Kidney (tissue), 14 donors: ENCODE results near the gene CHN2. TPM values are rescaled to one million over a fixed set of nuclear protein-coding genes. Genes with fewer than 3 reads are reported as not detected.

ENCODE experiments used
- DNase-seq, 5 donors: peaks; one replicate each; pipeline ENCODE4 v3.0.0-alpha.2; 2013 to 2020
- FAIRE-seq: peaks from 2 replicates; lab custom pipeline; 2012; peaks lifted over from hg19 to GRCh38; lab: Jason Lieb, UNC
- H3K27ac ChIP-seq, 2 donors: one replicate each; pipeline ENCODE4 v1.7.0; 2013; ENCODE audit warnings: low read depth in 2 of 2, low read length in 2 of 2, inconsistent platforms in 1 of 2
- H3K27me3 ChIP-seq: one replicate; pipeline ENCODE4 v1.7.1; 2013; ENCODE audit warnings: low read length, inconsistent platforms; ENCODE audit not compliant: control insufficient read depth, insufficient read depth
- H3K36me3 ChIP-seq, 3 donors: one replicate each; pipeline versions ENCODE4 v1.7.0 to v1.7.1; 2013; ENCODE audit warnings: low read length in 3 of 3, control low read depth in 1 of 3, inconsistent platforms in 1 of 3; ENCODE audit not compliant: insufficient read depth in 3 of 3, control insufficient read depth in 2 of 3
- H3K4me1 ChIP-seq, 3 donors: one replicate each; pipeline versions ENCODE4 v1.7.0 to v1.7.1; 2013; ENCODE audit warnings: low read length in 3 of 3, inconsistent platforms in 1 of 3, low read depth in 1 of 3; ENCODE audit not compliant: control insufficient read depth in 2 of 3, insufficient read depth in 2 of 3
- H3K4me3 ChIP-seq, 3 donors: one replicate each; pipeline versions ENCODE4 v1.7.0 to v1.8.1; 2013; ENCODE audit warnings: low read length in 3 of 3, control low read depth in 1 of 3, inconsistent platforms in 1 of 3
- H3K9ac ChIP-seq, 3 donors: one replicate each; pipeline versions ENCODE4 v1.7.0 to v1.7.1; 2013; ENCODE audit warnings: low read length in 3 of 3, control low read depth in 1 of 3, inconsistent platforms in 1 of 3
- H3K9me3 ChIP-seq, 3 donors: one replicate each; pipeline versions ENCODE4 v1.7.0 to v1.7.1; 2013; ENCODE audit warnings: low read length in 3 of 3, control low read depth in 1 of 3, inconsistent platforms in 1 of 3; ENCODE audit not compliant: control insufficient read depth in 2 of 3, insufficient read depth in 1 of 3
- CTCF ChIP-seq: IDR thresholded peaks from 3 replicates; pipeline ENCODE4 v1.5.1; 2012; ENCODE audit warnings: mild to moderate bottlenecking, moderate library complexity, borderline replicate concordance; ENCODE audit not compliant: insufficient read depth; ENCODE audit errors: extremely low read depth
- intact Hi-C: fragments of 100-400 bp; cut with DNase I; formaldehyde crosslinking; loops from one replicate; pipeline ENCODE4 v1.11.1; 2022
- polyA plus RNA-seq: library from polyadenylated mRNA; stranded (reverse); fragments of 350-450 nt; fragmentation: Illumina TruSeq; extraction: RNeasy Lipid Tissue Mini Kit (QIAGEN cat#74804); gene quantifications from one replicate; pipeline ENCODE4 v1.2.3, GENCODE V29; 2014; ENCODE audit warnings: low read depth, low replicate concordance; ENCODE audit not compliant: insufficient read depth
- total RNA-seq: library from RNA; stranded (reverse); fragmentation: NEBNext Ultra II Directional; extraction: Animal tissue kit (Norgen Biotek cat#: 25700); gene quantifications from one replicate; pipeline ENCODE4 v1.2.1, GENCODE V29; 2021
- donor health status: control.
- donor health status: control.
- donor health status: control.
- donor health status: control.
- donor health status: control.
- donor health status: DM: yes; HTN: yes; CAD: no.
- donor health status: Normal renal cell carcinoma (clear cell type).

CHN2 gene
- total and polyA plus RNA-seq, 2 donors from 2014 or later: 7.4 to 22.5 TPM

GRCh38 chr7:29228289-29229011, 33.9 kb downstream of the CHN2 start:
- DNase-seq: peak in 1 of 5 donors; percentile 7
- FAIRE-seq: no peak
- Histone ChIP-seq H3K9ac (no peak overlapping the region), H3K4me3 (no peak overlapping the region), H3K27ac (peak overlapping the region in 1 of 2 donors; percentile 19), H3K27me3 (no peaks in the 10 kb centered on the region), H3K9me3 (no peaks in the 10 kb centered on the region), H3K4me1 (peaks cover 0 to 3% (median 0%) of the 10 kb centered on the region in 3 donors), H3K36me3 (no peaks in the 10 kb centered on the region)
- intact Hi-C loops: no loop called here
- no peak for TF ChIP-seq CTCF

- TF ChIP-seq CTCF: no peak
- no peaks in the 10 kb centered on the region for H3K9me3 ChIP-seq
- H3K4me3 ChIP-seq: no peak overlapping the region
- FAIRE-seq (no peak), DNase-seq (no peak)
- H3K27me3 ChIP-seq: no peaks in the 10 kb centered on the region
- peaks cover 0 to 3% (median 0%) of the 10 kb centered on the region in 3 donors for H3K4me1 ChIP-seq
- no peaks in the 10 kb centered on the region for H3K36me3 ChIP-seq
- H3K9ac ChIP-seq: no peak overlapping the region
- peak overlapping the region in 1 of 2 donors; percentile 19 for H3K27ac ChIP-seq
- intact Hi-C loops: no loop called here
Observed at GRCh38 chr7:29229066-29229465, 34.5 kb downstream of the CHN2 start.

- Histone ChIP-seq H3K36me3 (no peaks in the 10 kb centered on the region), H3K4me1 (peaks cover 0 to 3% (median 0%) of the 10 kb centered on the region in 3 donors), H3K4me3 (no peak overlapping the region), H3K27ac (no peak overlapping the region), H3K9ac (no peak overlapping the region), H3K27me3 (no peaks in the 10 kb centered on the region), H3K9me3 (no peaks in the 10 kb centered on the region)
- no peak for TF ChIP-seq CTCF
- FAIRE-seq (no peak), DNase-seq (no peak)
- intact Hi-C loops: no loop called here
Observed at GRCh38 chr7:29229946-29230345, 35.4 kb downstream of the CHN2 start.
